Mucosa of rectum (tissue), 2 donors: Measurements from ENCODE around the gene CLASP1.
A peak's percentile ranks its signal among the peaks of the same experiment; 100 is the strongest.
"Not testable (repeated sequence)": the region's sequence is repeated elsewhere in the genome, so short reads cannot be mapped to it uniquely, and the experiment has no call there.

Experiments used
- H3K27ac ChIP-seq, 2 donors: one replicate each; pipeline ENCODE4 v1.7.0; 2013; ENCODE audit warnings: inconsistent platforms in 2 of 2, low read depth in 2 of 2, low read length in 2 of 2
- H3K27me3 ChIP-seq, 2 donors: one replicate each; pipeline ENCODE4 v1.7.0; 2013; ENCODE audit warnings: low read length in 2 of 2; ENCODE audit not compliant: control insufficient read depth in 2 of 2, insufficient read depth in 2 of 2
- H3K36me3 ChIP-seq, 2 donors: one replicate each; pipeline ENCODE4 v1.7.0; 2013; ENCODE audit warnings: low read length in 2 of 2; ENCODE audit not compliant: control insufficient read depth in 2 of 2, insufficient read depth in 2 of 2
- H3K4me1 ChIP-seq, 2 donors: one replicate each; pipeline ENCODE4 v1.7.0; 2013; ENCODE audit warnings: low read length in 2 of 2, mild to moderate bottlenecking in 1 of 2; ENCODE audit not compliant: control insufficient read depth in 2 of 2, insufficient read depth in 2 of 2
- H3K4me3 ChIP-seq, 2 donors: one replicate each; pipeline ENCODE4 v1.7.0; 2013; ENCODE audit warnings: low read length in 2 of 2
- H3K9ac ChIP-seq, 2 donors: one replicate each; pipeline ENCODE4 v1.7.0; 2013; ENCODE audit warnings: low read length in 2 of 2, low read depth in 1 of 2, mild to moderate bottlenecking in 1 of 2
- H3K9me3 ChIP-seq, 2 donors: one replicate each; pipeline ENCODE4 v1.7.0; 2013; ENCODE audit warnings: low read length in 2 of 2; ENCODE audit not compliant: control insufficient read depth in 2 of 2
- donor health status: healthy.
- donor health status: Normal muscosa, but diverticular disease.

CLASP1 gene

GRCh38 chr2:121649149-121649595 lies at the start of gene CLASP1:
TSS of gene CLASP1 (minus strand) at chr2:121649462. CDS start at chr2:121605895, 43,567 bp downstream.
- peak within 1 kb of the TSS; percentile 91 to 99 for H3K4me3 ChIP-seq
- peaks cover 18 to 22% of the 10 kb centered on the region in 2 donors for H3K4me1 ChIP-seq
- no peaks in the 10 kb centered on the region for H3K9me3 ChIP-seq
- peak within 1 kb of the TSS; percentile 89 to 98 for H3K27ac ChIP-seq
- H3K27me3 ChIP-seq, result no peaks in the 10 kb centered on the region
- peak within 1 kb of the TSS; percentile 81 to 99 for H3K9ac ChIP-seq
- no peaks in the 10 kb centered on the region for H3K36me3 ChIP-seq

- H3K36me3 ChIP-seq, result no peaks in the 10 kb centered on the region
- no peak overlapping the region for H3K4me3 ChIP-seq
- no peaks in the 10 kb centered on the region for H3K27me3 ChIP-seq
- H3K9ac ChIP-seq, result no peak overlapping the region
- peaks cover 0 to 4% of the 10 kb centered on the region in 2 donors for H3K4me1 ChIP-seq
- H3K27ac ChIP-seq, result no peak overlapping the region
- no peaks in the 10 kb centered on the region for H3K9me3 ChIP-seq
These were observed 49.2 kb upstream of the CLASP1 start for GRCh38 chr2:121698318-121698930.

- no peaks in the 10 kb centered on the region for H3K9me3 ChIP-seq
- H3K9ac ChIP-seq, result no peak overlapping the region
- no peaks in the 10 kb centered on the region for H3K36me3 ChIP-seq
- no peak overlapping the region for H3K4me3 ChIP-seq
- H3K4me1 ChIP-seq, result peaks cover 0 to 4% of the 10 kb centered on the region in 2 donors
- H3K27ac ChIP-seq, result no peak overlapping the region
- H3K27me3 ChIP-seq, result no peaks in the 10 kb centered on the region
These were observed 47.9 kb upstream of the CLASP1 start for GRCh38 chr2:121697108-121697631.

DNA sequence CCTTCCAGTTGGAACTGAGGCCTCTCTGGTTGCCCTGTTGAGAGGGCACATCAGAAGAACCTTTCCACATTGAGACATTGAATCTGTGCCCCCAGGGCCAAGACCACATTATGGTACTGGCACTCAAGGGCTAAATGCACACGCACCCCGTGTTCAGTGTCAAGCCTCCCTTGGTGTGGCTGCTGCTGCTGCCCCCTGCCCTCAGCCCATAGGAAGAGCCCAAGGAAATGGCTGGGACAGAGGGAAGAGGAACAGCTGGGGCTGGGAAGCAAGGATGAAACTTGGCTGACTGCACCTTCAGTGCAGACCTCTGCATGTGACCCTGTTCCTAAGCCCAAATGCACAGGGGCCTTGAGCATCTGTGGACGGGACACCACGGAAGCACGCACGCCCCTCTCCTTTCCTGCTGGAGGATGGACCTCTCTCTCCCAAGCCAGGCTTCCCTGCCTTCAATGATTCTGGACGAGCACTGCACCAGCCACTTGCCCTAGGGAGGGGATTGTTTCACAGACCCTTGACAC lies 47.2 kb upstream of the CLASP1 start:
- Histone ChIP-seq H3K27ac (no peak overlapping the region), H3K9me3 (no peaks in the 10 kb centered on the region), H3K36me3 (no peaks in the 10 kb centered on the region), H3K9ac (no peak overlapping the region), H3K4me1 (peaks cover 0 to 4% of the 10 kb centered on the region in 2 donors), H3K4me3 (no peak overlapping the region), H3K27me3 (no peaks in the 10 kb centered on the region)

GRCh38 chr2:121695171-121695451 lies 45.8 kb upstream of the CLASP1 start:
- H3K27ac ChIP-seq, result no peak overlapping the region
- H3K4me1 ChIP-seq, result peaks cover 0 to 3% of the 10 kb centered on the region in 2 donors
- H3K9me3 ChIP-seq, result no peaks in the 10 kb centered on the region
- no peaks in the 10 kb centered on the region for H3K27me3 ChIP-seq
- H3K4me3 ChIP-seq, result no peak overlapping the region
- H3K9ac ChIP-seq, result no peak overlapping the region
- H3K36me3 ChIP-seq, result no peaks in the 10 kb centered on the region

DNA sequence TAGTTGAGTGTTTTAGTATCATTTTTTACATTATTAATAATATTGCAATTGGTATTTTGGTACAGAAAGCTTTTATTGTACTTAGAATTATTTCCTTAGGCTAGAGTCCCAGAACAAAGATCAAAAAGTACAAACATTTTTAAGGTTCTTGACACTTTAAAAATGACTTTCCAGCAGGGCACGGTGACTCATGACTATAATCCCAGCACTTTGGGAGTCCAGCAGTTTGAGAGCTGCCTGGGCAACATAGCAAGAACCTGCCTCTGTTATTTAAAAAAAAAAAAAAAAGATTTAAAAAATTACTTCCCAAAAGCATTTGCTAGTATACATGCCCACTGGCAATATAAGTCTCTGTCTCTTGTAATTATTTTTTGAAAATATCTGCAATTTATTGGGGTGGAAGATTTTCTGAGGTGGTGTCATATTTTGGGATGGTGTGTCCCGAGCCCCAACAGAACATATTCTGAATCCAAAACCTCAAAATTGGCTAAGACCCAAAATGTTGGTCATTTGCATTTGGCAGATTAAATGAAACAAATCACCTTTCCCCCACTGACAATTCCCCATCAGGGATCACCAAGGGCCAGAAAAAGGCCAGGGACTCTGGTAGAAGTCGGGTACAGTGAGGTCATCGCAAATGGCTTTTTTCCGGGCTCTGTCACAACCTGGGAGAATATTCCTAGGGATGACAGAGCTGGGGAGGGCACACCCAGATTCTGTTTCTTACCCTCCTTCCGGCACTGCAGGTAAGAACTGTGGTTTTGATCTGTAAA lies 45.3 kb upstream of the CLASP1 start:
- H3K36me3 ChIP-seq, result no peaks in the 10 kb centered on the region
- no peak overlapping the region for H3K9ac ChIP-seq
- no peaks in the 10 kb centered on the region for H3K4me1 ChIP-seq
- H3K27me3 ChIP-seq, result no peaks in the 10 kb centered on the region
- H3K9me3 ChIP-seq, result no peaks in the 10 kb centered on the region
- H3K27ac ChIP-seq, result no peak overlapping the region
- no peak overlapping the region for H3K4me3 ChIP-seq

- H3K9me3 ChIP-seq, H3K4me1 ChIP-seq, H3K36me3 ChIP-seq, H3K27me3 ChIP-seq, H3K9ac ChIP-seq, H3K4me3 ChIP-seq, H3K27ac ChIP-seq: not testable (repeated sequence)
These were observed 41.3 kb upstream of the CLASP1 start for GRCh38 chr2:121690572-121690971.

DNA sequence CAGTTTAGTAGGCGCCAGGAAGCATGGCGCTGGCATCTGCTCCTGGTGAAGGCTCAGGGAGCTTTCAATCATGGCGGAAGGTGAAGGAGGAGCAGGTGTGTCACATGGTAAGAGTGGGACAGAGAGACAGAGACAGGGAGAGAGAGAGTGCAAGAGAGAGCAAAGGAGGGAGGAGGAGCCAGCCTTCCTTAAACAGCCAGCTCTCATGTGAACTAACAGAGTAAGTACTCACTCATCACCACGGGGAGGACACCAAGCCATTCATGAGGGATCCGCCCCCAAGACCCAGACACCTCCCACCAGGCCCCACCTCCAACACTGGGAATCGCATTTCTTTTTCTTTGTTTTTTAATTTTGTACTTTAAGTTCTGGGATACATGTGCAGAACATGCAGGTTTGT lies 40.8 kb upstream of the CLASP1 start:
- Histone ChIP-seq H3K27me3 (no peaks in the 10 kb centered on the region), H3K4me3 (no peak overlapping the region), H3K36me3 (no peaks in the 10 kb centered on the region), H3K9me3 (no peaks in the 10 kb centered on the region), H3K27ac (no peak overlapping the region), H3K9ac (no peak overlapping the region), H3K4me1 (no peaks in the 10 kb centered on the region)

- no peaks in the 10 kb centered on the region for H3K9me3 ChIP-seq
- H3K36me3 ChIP-seq, result no peaks in the 10 kb centered on the region
- H3K27me3 ChIP-seq, result no peaks in the 10 kb centered on the region
- no peaks in the 10 kb centered on the region for H3K4me1 ChIP-seq
- H3K9ac ChIP-seq, result no peak overlapping the region
- no peak overlapping the region for H3K27ac ChIP-seq
- H3K4me3 ChIP-seq, result no peak overlapping the region
These were observed 40.1 kb upstream of the CLASP1 start for GRCh38 chr2:121689356-121689755.

DNA sequence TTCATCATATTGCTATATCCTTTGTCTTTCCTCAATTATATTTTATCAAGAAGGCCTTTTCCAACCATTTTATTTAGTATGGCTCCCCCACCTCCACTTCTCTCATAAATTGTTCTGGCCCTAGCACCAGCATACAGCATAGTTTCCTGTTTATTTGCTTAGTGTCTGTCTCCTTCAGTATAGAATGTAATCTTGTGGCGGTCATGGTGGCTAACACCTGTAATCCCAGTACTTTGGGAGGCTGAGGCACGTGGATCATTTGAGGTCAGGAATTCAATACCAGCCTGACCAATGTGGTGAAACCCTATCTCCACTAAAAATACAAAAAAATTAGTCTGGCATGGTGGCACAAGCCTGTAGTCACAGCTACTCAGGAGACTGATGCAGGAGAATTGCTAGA lies 39.6 kb upstream of the CLASP1 start:
- Histone ChIP-seq H3K9me3 (no peaks in the 10 kb centered on the region), H3K4me1 (no peaks in the 10 kb centered on the region), H3K27ac (no peak overlapping the region), H3K27me3 (no peaks in the 10 kb centered on the region), H3K9ac (no peak overlapping the region), H3K36me3 (no peaks in the 10 kb centered on the region), H3K4me3 (no peak overlapping the region)
